Smooth muscle cell (in vitro differentiated cells): ENCODE results near the gene GAN. TPM values are rescaled to one million over a fixed set of nuclear protein-coding genes. Genes with fewer than 3 reads are reported as not detected.

Source experiments
- DNase-seq: peaks from one replicate; lab custom pipeline; 2025; ENCODE audit not compliant: unreplicated experiment; lab: John Stamatoyannopoulos, UW
- H2AFZ ChIP-seq: fragments of 200-600 bp; sonication (generic); 2 replicates; pipeline ENCODE4 v1.6.0; 2016; ENCODE audit warnings: antibody characterized with exemption, low read depth, mild to moderate bottlenecking
- H3F3A ChIP-seq: fragments of 200-600 bp; sonication (generic); 2 replicates; pipeline ENCODE4 v1.6.0; 2017; ENCODE audit warnings: antibody characterized with exemption, low read depth
- H3K27ac ChIP-seq: fragments of 200-600 bp; sonication (generic); 2 replicates; pipeline ENCODE4 v1.5.1; 2016; ENCODE audit warnings: low read depth, mild to moderate bottlenecking
- H3K27me3 ChIP-seq: fragments of 200-600 bp; sonication (generic); 2 replicates; pipeline ENCODE4 v1.6.1; 2016; ENCODE audit warnings: low read depth, mild to moderate bottlenecking
- H3K36me3 ChIP-seq: fragments of 200-600 bp; sonication (generic); 2 replicates; pipeline ENCODE4 v1.5.1; 2016; ENCODE audit warnings: low read depth
- H3K4me1 ChIP-seq: fragments of 200-600 bp; sonication (generic); 2 replicates; pipeline ENCODE4 v1.5.1; 2016; ENCODE audit warnings: low read depth
- H3K4me2 ChIP-seq: fragments of 200-600 bp; sonication (generic); 2 replicates; pipeline ENCODE4 v1.6.0; 2016; ENCODE audit warnings: mild to moderate bottlenecking
- H3K4me3 ChIP-seq: fragments of 200-600 bp; sonication (generic); 2 replicates; pipeline ENCODE4 v1.5.1; 2016; ENCODE audit warnings: mild to moderate bottlenecking
- H3K79me2 ChIP-seq: fragments of 200-600 bp; sonication (generic); 2 replicates; pipeline ENCODE4 v1.6.0; 2016; ENCODE audit warnings: low read depth, mild to moderate bottlenecking
- H3K9ac ChIP-seq: fragments of 200-600 bp; sonication (generic); 2 replicates; pipeline ENCODE4 v1.6.0; 2016; ENCODE audit warnings: low read depth
- H3K9me3 ChIP-seq: fragments of 200-600 bp; sonication (generic); replicated peaks from 2 replicates; pipeline ENCODE4 v1.5.1; 2016; ENCODE audit warnings: low read depth
- H4K20me1 ChIP-seq: fragments of 200-600 bp; sonication (generic); 2 replicates; pipeline ENCODE4 v1.6.0; 2016; ENCODE audit warnings: low read depth
- CTCF ChIP-seq: fragments of 200-600 bp; sonication (generic); IDR thresholded peaks from 2 replicates; pipeline ENCODE4 v1.5.1; 2017; ENCODE audit warnings: borderline replicate concordance, mild to moderate bottlenecking, antibody characterized with exemption; ENCODE audit not compliant: insufficient read depth, poor library complexity, severe bottlenecking
- WGBS: methylation state at CpG from one replicate; pipeline ENCODE4 v1.1.7; 2016; ENCODE audit warnings: low lambda C conversion rate; 5-methylcytosine and 5-hydroxymethylcytosine counted together
- polyA plus RNA-seq: library from polyadenylated mRNA; unstranded; fragments of >200 nt; fragmentation: Nextera tagmentation; extraction: Ambion mirVana; gene quantifications from 2 replicates; pipeline ENCODE4 v1.2.1, GENCODE V29; 2016
- total RNA-seq: library from RNA; depleted of rRNA; stranded (reverse); fragments of >200 nt; gene quantifications from 2 replicates; pipeline ENCODE4 v1.2.3, GENCODE V29; 2014

The GAN gene
- total and polyA plus RNA-seq, 2 experiments from 2014 or later = 1.2 to 14.6 TPM

DNA sequence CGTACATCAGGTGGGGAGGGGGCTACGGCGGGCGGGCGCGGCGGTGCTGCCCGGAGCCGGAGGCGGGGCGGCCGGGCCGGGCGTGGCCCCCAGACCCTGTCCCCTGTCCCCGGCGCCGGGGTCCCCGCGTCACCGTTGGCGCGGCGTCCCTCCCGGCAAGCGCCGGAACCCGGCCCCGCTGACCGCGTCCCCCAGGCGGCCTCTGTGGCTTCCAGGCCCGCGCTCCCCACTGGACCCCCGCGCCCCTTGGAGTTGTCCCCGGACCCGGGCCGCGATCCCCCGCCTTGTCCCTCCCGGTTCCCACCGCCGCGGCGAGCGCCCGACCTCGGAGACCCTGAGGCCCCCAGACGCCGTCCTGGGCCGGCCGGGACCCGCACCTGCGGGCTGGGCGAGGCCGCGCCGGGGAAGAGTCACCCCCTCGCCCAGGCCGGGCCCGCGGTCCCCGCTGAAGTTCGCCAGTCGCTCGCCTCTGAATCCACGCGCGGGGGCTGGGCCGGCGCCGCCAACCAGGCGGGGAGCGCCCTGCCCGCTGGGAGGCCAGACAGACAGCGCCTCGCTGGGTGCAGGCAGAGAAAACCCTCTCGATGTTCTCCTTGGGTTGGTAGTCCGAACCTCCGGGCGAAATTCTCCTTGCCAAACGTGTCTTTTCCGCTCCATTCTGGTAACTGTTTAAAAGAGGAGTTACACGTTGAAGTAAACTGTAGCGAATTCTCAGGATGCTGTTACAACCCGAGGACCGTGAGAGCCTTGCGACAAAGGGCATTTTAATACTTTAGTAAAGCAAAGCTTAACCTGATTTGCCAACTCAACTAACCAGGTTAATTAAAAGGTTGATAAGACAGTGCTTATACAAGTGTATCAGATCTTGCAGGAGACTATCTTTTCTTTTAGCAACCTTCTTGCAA, 761 bp downstream of the GAN start:
- peaks cover 44% of the 10 kb centered on the region for H4K20me1 ChIP-seq
- H3K4me3 ChIP-seq = peak overlapping the region; percentile 65
- peaks cover 12% of the 10 kb centered on the region for H3K4me1 ChIP-seq
- H3K9ac ChIP-seq = peak overlapping the region; percentile 88
- H3K4me2 ChIP-seq = peak overlapping the region; percentile 91
- TF ChIP-seq CTCF = no peak
- no peaks in the 10 kb centered on the region for H3K36me3 ChIP-seq
- under 1% methylated on average over 46 of the region's 88 CpGs for WGBS
- H3K79me2 ChIP-seq = peaks cover 38% of the 10 kb centered on the region
- H3K27me3 ChIP-seq = no peaks in the 10 kb centered on the region
- H3K9me3 ChIP-seq = no peaks in the 10 kb centered on the region
- H3F3A ChIP-seq = no peaks in the 10 kb centered on the region
- peak overlapping the region; percentile 70 for H2AFZ ChIP-seq
- peak; percentile 29 for DNase-seq
- peak overlapping the region; percentile 74 for H3K27ac ChIP-seq

DNA sequence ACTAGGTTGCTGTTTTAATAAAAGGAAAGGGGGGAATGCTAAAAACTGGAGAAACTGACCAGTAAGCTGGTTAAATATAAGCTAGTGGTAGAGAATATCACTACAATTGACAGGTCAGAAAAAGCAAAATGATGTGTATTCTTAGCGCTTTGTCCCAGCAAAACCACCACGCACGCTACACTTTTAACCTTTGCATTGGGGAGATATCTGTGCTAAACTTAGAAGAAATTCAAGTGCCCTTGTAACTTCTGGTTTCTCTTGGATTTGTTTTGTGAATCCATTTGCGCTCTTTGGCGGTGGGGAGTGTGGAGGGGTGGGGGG, 1.4 kb downstream of the GAN start:
- Histone ChIP-seq H3K9me3 (no peaks in the 10 kb centered on the region), H4K20me1 (peaks cover 50% of the 10 kb centered on the region), H2AFZ (no peak overlapping the region), H3K27me3 (no peaks in the 10 kb centered on the region), H3K4me1 (peaks cover 12% of the 10 kb centered on the region), H3K79me2 (peaks cover 44% of the 10 kb centered on the region), H3K4me2 (peak overlapping the region; percentile 91), H3K27ac (peak overlapping the region; percentile 74), H3K4me3 (peak overlapping the region; percentile 65), H3K36me3 (no peaks in the 10 kb centered on the region), H3K9ac (peak overlapping the region; percentile 88), H3F3A (no peaks in the 10 kb centered on the region)
- no peak for TF ChIP-seq CTCF
- 57% methylated on average over 5 of the region's 5 CpGs for WGBS
- no peak for DNase-seq

DNA sequence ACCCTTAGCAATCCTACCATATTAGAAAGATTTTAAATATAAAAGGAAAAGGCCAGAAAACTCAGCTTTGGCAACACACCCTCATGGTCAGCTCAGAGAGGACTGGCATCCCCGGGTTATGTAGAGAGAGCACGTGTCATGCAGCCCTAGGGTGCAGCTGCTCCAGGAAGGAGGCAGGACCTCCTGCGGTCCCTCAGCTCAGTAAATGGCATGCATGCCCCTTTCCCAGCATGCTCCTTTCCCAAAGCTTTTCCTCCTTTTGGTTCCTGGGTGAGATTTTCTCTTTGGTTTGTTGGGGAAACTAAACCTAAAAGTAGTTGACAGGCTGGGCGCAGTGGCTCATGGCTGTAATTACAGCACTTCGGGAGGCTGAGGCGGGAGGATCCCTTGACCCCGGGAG, 3.9 kb downstream of the GAN start:
- peaks cover 70% of the 10 kb centered on the region for H3K79me2 ChIP-seq
- no peaks in the 10 kb centered on the region for H3K36me3 ChIP-seq
- no peak overlapping the region for H3K4me2 ChIP-seq
- peak overlapping the region; percentile 80 for H3K27ac ChIP-seq
- H2AFZ ChIP-seq = no peak overlapping the region
- no peak overlapping the region for H3K9ac ChIP-seq
- no peak for TF ChIP-seq CTCF
- no peak overlapping the region for H3K4me3 ChIP-seq
- no peaks in the 10 kb centered on the region for H3K27me3 ChIP-seq
- H4K20me1 ChIP-seq = peaks cover 74% of the 10 kb centered on the region
- WGBS = 83% methylated on average over 7 of the region's 7 CpGs
- H3K4me1 ChIP-seq = peaks cover 10% of the 10 kb centered on the region
- H3F3A ChIP-seq = no peaks in the 10 kb centered on the region
- no peaks in the 10 kb centered on the region for H3K9me3 ChIP-seq
- DNase-seq = no peak
